ENCODE results near the gene LCNL1.

DNA sequence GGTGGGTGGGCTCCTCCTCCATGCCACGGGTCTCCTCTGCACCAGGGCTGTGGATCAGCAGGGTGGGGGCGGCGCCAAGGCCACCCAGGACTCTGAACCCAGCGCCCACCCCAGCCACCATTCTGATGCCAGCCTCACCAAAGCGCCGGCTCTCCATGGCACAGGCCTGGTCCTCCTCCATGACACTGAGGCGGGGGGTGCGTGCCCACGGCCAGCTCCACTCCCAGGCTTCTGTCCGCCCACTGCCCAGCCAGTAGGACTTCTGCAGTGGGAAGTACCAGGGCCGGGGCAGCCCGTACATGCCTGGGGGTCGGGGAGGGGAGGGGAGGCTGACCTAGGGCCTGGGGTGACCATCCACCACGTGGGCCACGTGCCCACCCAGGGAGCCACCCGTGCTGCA lies 33.6 kb downstream of the LCNL1 start:
- no peak for TF ChIP-seq EZH2 (IDR thresholded peaks at IDR 0.05)
- TF ChIP-seq POLR2AphosphoS5 (IDR thresholded peaks at IDR 0.05; ENCODE audit: borderline replicate concordance, low read depth, low read length) = no peak
- no peak for TF ChIP-seq FOXP2 (optimal IDR thresholded peaks at IDR 0.05; ENCODE audit: control extremely low read depth, extremely low read length, insufficient read depth)
